ENCODE measurements around the gene CYB5R4. TPM values are rescaled to one million over a fixed set of nuclear protein-coding genes. Genes with fewer than 3 reads are reported as not detected.

CYB5R4 gene
- total RNA-seq, 2 donors from 2014 or later, result 13.7 to 18.9 TPM

DNA sequence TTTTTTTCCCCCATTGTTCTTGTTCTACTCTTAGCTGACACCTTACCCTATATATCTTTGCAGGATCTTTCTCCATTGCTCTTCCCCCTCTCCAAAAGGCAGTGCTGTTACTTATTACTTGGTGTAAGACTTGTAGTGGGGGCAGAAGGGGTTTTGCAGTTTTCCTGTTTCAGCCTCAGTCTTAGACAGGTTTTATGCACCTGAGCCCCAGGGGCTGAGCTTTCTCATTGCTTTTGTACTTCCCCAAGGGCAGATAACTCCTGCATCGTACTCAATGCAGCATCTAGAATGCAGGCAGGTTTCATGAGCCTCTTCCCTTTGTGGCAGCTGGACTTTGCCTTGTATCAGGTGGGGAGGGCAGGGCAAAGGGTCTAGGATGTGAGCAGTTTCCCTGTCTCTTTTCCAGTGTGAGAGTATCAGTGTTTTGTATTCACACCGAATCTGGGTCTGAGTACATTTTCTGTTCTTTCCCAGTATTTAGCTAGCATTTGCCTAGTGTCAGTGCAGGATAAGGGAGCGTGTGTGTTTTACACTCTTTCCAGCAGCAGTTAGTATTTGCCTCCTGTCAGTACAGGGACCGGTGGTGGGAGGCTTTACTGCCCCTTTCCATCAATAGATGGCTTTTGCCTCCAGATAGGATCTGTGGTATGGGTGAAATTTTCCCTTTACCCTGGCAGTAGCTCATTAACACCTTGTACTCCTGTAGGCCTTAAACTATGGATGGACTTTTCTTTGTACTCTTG is 19.6 kb downstream of the CYB5R4 start:
- Histone ChIP-seq H3K4me3 (ENCODE audit: low read length) (no peak overlapping the region), H3K9me3 (ENCODE audit: control insufficient read depth, low read length) (no peaks in the 10 kb centered on the region), H3K36me3 (ENCODE audit: control insufficient read depth, insufficient read depth, low read length) (no peaks in the 10 kb centered on the region), H3K27ac (ENCODE audit: low read depth, low read length) (no peak overlapping the region), H3K9ac (ENCODE audit: extremely low read depth, low read length, poor library complexity, severe bottlenecking) (no peak overlapping the region), H3K27me3 (ENCODE audit: control insufficient read depth, insufficient read depth, low read length, poor library complexity, severe bottlenecking) (no peaks in the 10 kb centered on the region), H3K4me1 (ENCODE audit: control insufficient read depth, insufficient read depth, low read length) (peaks cover 6% of the 10 kb centered on the region)
- no peak overlapping the region for H3K27ac Mint-ChIP-seq
- no peak for DNase-seq
- 88 to 90% methylated on average over 2 to 4 of the region's 4 CpGs for WGBS, 2 experiments (ENCODE audit: insufficient coverage in 1 of 2, insufficient read length in 1 of 2)
- H3K27me3 Mint-ChIP-seq (ENCODE audit: insufficient read depth), result no peaks in the 10 kb centered on the region
- H3K4me3 Mint-ChIP-seq, result no peak overlapping the region
- TF ChIP-seq, protein P1, sequence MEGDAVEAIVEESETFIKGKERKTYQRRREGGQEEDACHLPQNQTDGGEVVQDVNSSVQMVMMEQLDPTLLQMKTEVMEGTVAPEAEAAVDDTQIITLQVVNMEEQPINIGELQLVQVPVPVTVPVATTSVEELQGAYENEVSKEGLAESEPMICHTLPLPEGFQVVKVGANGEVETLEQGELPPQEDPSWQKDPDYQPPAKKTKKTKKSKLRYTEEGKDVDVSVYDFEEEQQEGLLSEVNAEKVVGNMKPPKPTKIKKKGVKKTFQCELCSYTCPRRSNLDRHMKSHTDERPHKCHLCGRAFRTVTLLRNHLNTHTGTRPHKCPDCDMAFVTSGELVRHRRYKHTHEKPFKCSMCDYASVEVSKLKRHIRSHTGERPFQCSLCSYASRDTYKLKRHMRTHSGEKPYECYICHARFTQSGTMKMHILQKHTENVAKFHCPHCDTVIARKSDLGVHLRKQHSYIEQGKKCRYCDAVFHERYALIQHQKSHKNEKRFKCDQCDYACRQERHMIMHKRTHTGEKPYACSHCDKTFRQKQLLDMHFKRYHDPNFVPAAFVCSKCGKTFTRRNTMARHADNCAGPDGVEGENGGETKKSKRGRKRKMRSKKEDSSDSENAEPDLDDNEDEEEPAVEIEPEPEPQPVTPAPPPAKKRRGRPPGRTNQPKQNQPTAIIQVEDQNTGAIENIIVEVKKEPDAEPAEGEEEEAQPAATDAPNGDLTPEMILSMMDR (conservative IDR thresholded peaks at IDR 0.05), result no peak
- no peaks in the 10 kb centered on the region for H3K36me3 Mint-ChIP-seq (ENCODE audit: low read depth)
- H3K4me1 Mint-ChIP-seq, result peaks cover 22% of the 10 kb centered on the region
- no peaks in the 10 kb centered on the region for H3K9me3 Mint-ChIP-seq

GRCh38 chr6:83879746-83880145 is 20.3 kb downstream of the CYB5R4 start:
- TF ChIP-seq, protein P1 (conservative IDR thresholded peaks at IDR 0.05), result no peak
- DNase-seq, result no peak
- H3K4me1 Mint-ChIP-seq, result peaks cover 26% of the 10 kb centered on the region
- no peak overlapping the region for H3K4me3 ChIP-seq (ENCODE audit: low read length)
- no peak overlapping the region for H3K27ac Mint-ChIP-seq
- H3K4me1 ChIP-seq (ENCODE audit: control insufficient read depth, insufficient read depth, low read length), result peaks cover 6% of the 10 kb centered on the region
- no peak overlapping the region for H3K4me3 Mint-ChIP-seq
- H3K27me3 Mint-ChIP-seq (ENCODE audit: insufficient read depth), result no peaks in the 10 kb centered on the region
- no peaks in the 10 kb centered on the region for H3K9me3 Mint-ChIP-seq
- no peak overlapping the region for H3K9ac ChIP-seq (ENCODE audit: extremely low read depth, low read length, poor library complexity, severe bottlenecking)
- H3K36me3 Mint-ChIP-seq (ENCODE audit: low read depth), result no peaks in the 10 kb centered on the region
- H3K27me3 ChIP-seq (ENCODE audit: control insufficient read depth, insufficient read depth, low read length, poor library complexity, severe bottlenecking), result no peaks in the 10 kb centered on the region
- no peaks in the 10 kb centered on the region for H3K9me3 ChIP-seq (ENCODE audit: control insufficient read depth, low read length)
- no peaks in the 10 kb centered on the region for H3K36me3 ChIP-seq (ENCODE audit: control insufficient read depth, insufficient read depth, low read length)
- 90 to 100% methylated on average over 2 to 4 of the region's 4 CpGs for WGBS, 2 experiments (ENCODE audit: insufficient coverage in 1 of 2, insufficient read length in 1 of 2)
- H3K27ac ChIP-seq (ENCODE audit: low read depth, low read length), result no peak overlapping the region

GRCh38 chr6:83883240-83883639 is 23.8 kb downstream of the CYB5R4 start:
- H3K4me3 Mint-ChIP-seq, result no peak overlapping the region

More at GRCh38 chr6:83883240-83883639, 23.8 kb downstream of the CYB5R4 start:
- H3K27ac Mint-ChIP-seq, result no peak overlapping the region
- H3K27me3 ChIP-seq (ENCODE audit: control insufficient read depth, insufficient read depth, low read length, poor library complexity, severe bottlenecking), result no peaks in the 10 kb centered on the region
- H3K9me3 Mint-ChIP-seq, result no peaks in the 10 kb centered on the region
- H3K4me1 ChIP-seq (ENCODE audit: control insufficient read depth, insufficient read depth, low read length), result peaks cover 6% of the 10 kb centered on the region
- H3K4me1 Mint-ChIP-seq, result peaks cover 20% of the 10 kb centered on the region
- 86 to 100% methylated on average over 1 to 2 of the region's 2 CpGs for WGBS, 2 experiments (ENCODE audit: insufficient coverage in 1 of 2, insufficient read length in 1 of 2)
- H3K36me3 Mint-ChIP-seq (ENCODE audit: low read depth), result no peaks in the 10 kb centered on the region
- no peaks in the 10 kb centered on the region for H3K36me3 ChIP-seq (ENCODE audit: control insufficient read depth, insufficient read depth, low read length)
- no peaks in the 10 kb centered on the region for H3K27me3 Mint-ChIP-seq (ENCODE audit: insufficient read depth)
- no peak overlapping the region for H3K4me3 ChIP-seq (ENCODE audit: low read length)
- no peaks in the 10 kb centered on the region for H3K9me3 ChIP-seq (ENCODE audit: control insufficient read depth, low read length)
- no peak overlapping the region for H3K9ac ChIP-seq (ENCODE audit: extremely low read depth, low read length, poor library complexity, severe bottlenecking)
- no peak overlapping the region for H3K27ac ChIP-seq (ENCODE audit: low read depth, low read length)
- DNase-seq, result no peak
- TF ChIP-seq, protein P1 (conservative IDR thresholded peaks at IDR 0.05), result no peak

Data from endodermal cell (in vitro differentiated cells).